ENCODE measurements around the gene PTPN22. TPM values are rescaled to one million over a fixed set of nuclear protein-coding genes. Genes with fewer than 3 reads are reported as not detected.

The PTPN22 gene
- polyA plus RNA-seq, 3 donors = 9.7 to 43.7 (median 29.7) TPM

DNA sequence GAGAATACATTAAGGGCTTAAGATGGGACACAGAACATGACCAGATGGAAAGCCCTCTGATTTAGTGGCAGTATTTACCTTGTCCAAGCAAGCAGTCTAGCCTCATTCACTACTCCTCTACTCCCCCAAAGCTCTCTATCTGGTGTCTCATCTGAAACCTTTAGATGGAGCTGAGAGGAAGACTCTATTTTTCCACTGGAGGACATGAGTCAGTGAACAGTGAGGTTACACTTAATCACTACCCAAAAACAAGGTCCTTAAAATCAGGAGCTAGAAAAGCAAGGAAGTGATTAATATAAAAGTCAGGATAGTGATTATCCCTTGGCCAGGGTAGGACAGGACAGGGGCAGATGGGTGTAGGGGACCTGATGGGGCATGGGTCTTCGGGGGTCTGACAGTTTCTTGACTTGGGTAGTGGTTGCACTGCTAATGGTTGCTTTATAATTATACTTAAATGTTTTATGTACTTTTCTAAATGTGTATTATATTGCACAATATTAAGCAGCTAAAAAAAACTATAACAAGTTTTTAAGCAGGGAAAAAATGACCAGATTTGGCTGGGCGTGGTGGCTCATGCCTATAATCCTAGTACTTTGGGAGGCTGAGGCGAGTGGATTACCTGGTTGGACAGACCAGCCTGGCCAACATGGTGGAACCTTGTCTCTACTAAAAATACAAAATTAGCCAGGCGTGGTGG is 3.0 kb downstream of the PTPN22 start:
- intact Hi-C loops (cut with micrococcal nuclease) = loop anchor here in 1 of 2 donors (5.0 kb wide), 1 partner anchor 64 kb away; no protein-coding TSS in a partner anchor
- 100% methylated on average over 1 of the region's 4 CpGs for WGBS (ENCODE audit: insufficient coverage)

GRCh38 chr1:113861641-113862040 is 9.9 kb downstream of the PTPN22 start:
- Histone ChIP-seq H3K4me2 (replicated peaks; ENCODE audit: extremely low read depth, low read length, poor library complexity, severe bottlenecking) (no peak overlapping the region), H3K27ac (ENCODE audit: low read depth in 1 of 2, low read length in 2 of 2) (peak overlapping the region in 1 of 2 donors; percentile 73), H4K20me1 (ENCODE audit: insufficient read depth, low read length) (no peaks in the 10 kb centered on the region), H3K36me3 (replicated peaks in 1 of 2; ENCODE audit: control insufficient read depth in 1 of 2, insufficient read depth in 2 of 2, low read length in 2 of 2) (peaks cover 0 to 24% of the 10 kb centered on the region in 2 donors), H3K79me2 (ENCODE audit: insufficient read depth, low read length) (peaks cover 87% of the 10 kb centered on the region), H3K27me3 (ENCODE audit: control insufficient read depth in 2 of 2, insufficient read depth in 2 of 2, low read length in 2 of 2) (no peaks in the 10 kb centered on the region), H3K4me3 (replicated peaks in 1 of 3; ENCODE audit: low read depth in 2 of 3, low read length in 3 of 3) (no peak overlapping the region), H2AFZ (ENCODE audit: insufficient read depth, low read depth, low read length, poor library complexity, severe bottlenecking) (no peak overlapping the region), H3K9me3 (replicated peaks in 1 of 2; ENCODE audit: control insufficient read depth in 1 of 2, insufficient read depth in 1 of 2, low read length in 2 of 2) (no peaks in the 10 kb centered on the region), H3K9ac (ENCODE audit: insufficient read depth, low read length, poor library complexity, severe bottlenecking) (no peak overlapping the region), H3K4me1 (ENCODE audit: control insufficient read depth in 1 of 2, insufficient read depth in 2 of 2, low read length in 2 of 2) (peaks cover 51 to 66% of the 10 kb centered on the region in 2 donors)
- intact Hi-C loops (cut with micrococcal nuclease) = loop anchor here in 1 of 2 donors (5.0 kb wide), 1 partner anchor 41 kb away; the partner anchor contains the start of gene AP4B1
- peak in 2 of 3 donors; percentile 24 to 38 for DNase-seq
- Mint-ChIP-seq H3K27ac (peak overlapping the region; percentile 72 to 90 (median 79)), H3K9me3 (peaks cover 0 to 1% (median 0%) of the 10 kb centered on the region in 7 donors), H3K27me3 (ENCODE audit: low read depth in 3 of 3) (peaks cover 0 to 2% (median 0%) of the 10 kb centered on the region in 3 donors), H3K4me3 (no peak overlapping the region), H3K4me1 (peaks cover 61% of the 10 kb centered on the region), H3K36me3 (peaks cover 18 to 50% of the 10 kb centered on the region in 2 donors)
- TF ChIP-seq, protein P1, sequence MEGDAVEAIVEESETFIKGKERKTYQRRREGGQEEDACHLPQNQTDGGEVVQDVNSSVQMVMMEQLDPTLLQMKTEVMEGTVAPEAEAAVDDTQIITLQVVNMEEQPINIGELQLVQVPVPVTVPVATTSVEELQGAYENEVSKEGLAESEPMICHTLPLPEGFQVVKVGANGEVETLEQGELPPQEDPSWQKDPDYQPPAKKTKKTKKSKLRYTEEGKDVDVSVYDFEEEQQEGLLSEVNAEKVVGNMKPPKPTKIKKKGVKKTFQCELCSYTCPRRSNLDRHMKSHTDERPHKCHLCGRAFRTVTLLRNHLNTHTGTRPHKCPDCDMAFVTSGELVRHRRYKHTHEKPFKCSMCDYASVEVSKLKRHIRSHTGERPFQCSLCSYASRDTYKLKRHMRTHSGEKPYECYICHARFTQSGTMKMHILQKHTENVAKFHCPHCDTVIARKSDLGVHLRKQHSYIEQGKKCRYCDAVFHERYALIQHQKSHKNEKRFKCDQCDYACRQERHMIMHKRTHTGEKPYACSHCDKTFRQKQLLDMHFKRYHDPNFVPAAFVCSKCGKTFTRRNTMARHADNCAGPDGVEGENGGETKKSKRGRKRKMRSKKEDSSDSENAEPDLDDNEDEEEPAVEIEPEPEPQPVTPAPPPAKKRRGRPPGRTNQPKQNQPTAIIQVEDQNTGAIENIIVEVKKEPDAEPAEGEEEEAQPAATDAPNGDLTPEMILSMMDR (IDR thresholded peaks at IDR 0.05) = no peak
- WGBS (ENCODE audit: insufficient coverage) = 83% methylated on average over 1 of the region's 5 CpGs

More for the DNA sequence above, 3.0 kb downstream of the PTPN22 start:
- H2AFZ ChIP-seq (ENCODE audit: insufficient read depth, low read depth, low read length, poor library complexity, severe bottlenecking) = no peak overlapping the region
- H3K36me3 Mint-ChIP-seq = peaks cover 9 to 23% of the 10 kb centered on the region in 2 donors
- H3K27ac ChIP-seq (ENCODE audit: low read depth in 1 of 2, low read length in 2 of 2) = peak overlapping the region in 1 of 2 donors; percentile 98
- H3K27me3 ChIP-seq (ENCODE audit: control insufficient read depth in 2 of 2, insufficient read depth in 2 of 2, low read length in 2 of 2) = no peaks in the 10 kb centered on the region
- peak in 2 of 3 donors; percentile 47 to 58 for DNase-seq
- H3K4me1 Mint-ChIP-seq = peaks cover 49% of the 10 kb centered on the region
- H3K27me3 Mint-ChIP-seq (ENCODE audit: low read depth in 3 of 3) = no peaks in the 10 kb centered on the region
- H3K4me3 ChIP-seq (replicated peaks in 1 of 3; ENCODE audit: low read depth in 2 of 3, low read length in 3 of 3) = no peak overlapping the region
- H4K20me1 ChIP-seq (ENCODE audit: insufficient read depth, low read length) = no peaks in the 10 kb centered on the region
- peak overlapping the region in 1 of 2 donors; percentile 30 for H3K4me3 Mint-ChIP-seq
- H3K9ac ChIP-seq (ENCODE audit: insufficient read depth, low read length, poor library complexity, severe bottlenecking) = no peak overlapping the region
- H3K4me1 ChIP-seq (ENCODE audit: control insufficient read depth in 1 of 2, insufficient read depth in 2 of 2, low read length in 2 of 2) = peaks cover 49 to 66% of the 10 kb centered on the region in 2 donors
- peak overlapping the region; percentile 65 to 89 (median 82) for H3K27ac Mint-ChIP-seq
- no peak overlapping the region for H3K4me2 ChIP-seq (replicated peaks; ENCODE audit: extremely low read depth, low read length, poor library complexity, severe bottlenecking)
- peaks cover 0 to 2% (median 0%) of the 10 kb centered on the region in 7 donors for H3K9me3 Mint-ChIP-seq
- H3K36me3 ChIP-seq (replicated peaks in 1 of 2; ENCODE audit: control insufficient read depth in 1 of 2, insufficient read depth in 2 of 2, low read length in 2 of 2) = peaks cover 0 to 15% of the 10 kb centered on the region in 2 donors
- TF ChIP-seq, protein P1 (IDR thresholded peaks at IDR 0.05) = no peak
- peaks cover 80% of the 10 kb centered on the region for H3K79me2 ChIP-seq (ENCODE audit: insufficient read depth, low read length)
- no peaks in the 10 kb centered on the region for H3K9me3 ChIP-seq (replicated peaks in 1 of 2; ENCODE audit: control insufficient read depth in 1 of 2, insufficient read depth in 1 of 2, low read length in 2 of 2)

Data from CD14-positive monocyte (primary cell).